ENCODE data around the gene DYNLT5. TPM values are rescaled to one million over a fixed set of nuclear protein-coding genes. Genes with fewer than 3 reads are reported as not detected.
A peak's percentile ranks its signal among the peaks of the same experiment; 100 is the strongest.
"Not testable (repeated sequence)": the region's sequence is repeated elsewhere in the genome, so short reads cannot be mapped to it uniquely, and the experiment has no call there.

The DYNLT5 gene
- total and polyA plus RNA-seq, 8 donors = 0.73 to 11.3 (median 5.3) TPM

- DNase-seq = no peak
Observed at GRCh38 chr1:66733348-66734017, 18.8 kb upstream of the DYNLT5 start.

GRCh38 chr1:66734531-66734930 is 17.7 kb upstream of the DYNLT5 start:
- intact Hi-C loops (cut with DNase I); H3K27ac ChIP-seq; H3K36me3 ChIP-seq; H3K4me3 ChIP-seq; DNase-seq; ATAC-seq; H3K9me3 ChIP-seq; H3K27me3 ChIP-seq: not testable (repeated sequence)
- H3K4me1 ChIP-seq = peaks cover 0 to 27% of the 10 kb centered on the region in 2 donors

More at GRCh38 chr1:66733348-66734017, 18.8 kb upstream of the DYNLT5 start:
- no peak overlapping the region for H3K4me3 ChIP-seq
- peak overlapping the region in 1 of 2 donors; percentile 75 for H3K27ac ChIP-seq
- H3K36me3 ChIP-seq = no peaks in the 10 kb centered on the region
- intact Hi-C loops (cut with DNase I) = no loop called here
- no peak for TF ChIP-seq CTCF (IDR thresholded peaks at IDR 0.05)
- H3K9me3 ChIP-seq = no peaks in the 10 kb centered on the region
- ATAC-seq = peak; percentile 24
- no peaks in the 10 kb centered on the region for H3K27me3 ChIP-seq
- H3K4me1 ChIP-seq = peaks cover 0 to 27% of the 10 kb centered on the region in 2 donors

- intact Hi-C loops (cut with DNase I) = no loop called here
- Histone ChIP-seq H3K4me1 (peaks cover 0 to 11% of the 10 kb centered on the region in 2 donors), H3K27me3 (no peaks in the 10 kb centered on the region), H3K36me3 (no peaks in the 10 kb centered on the region), H3K4me3 (no peak overlapping the region), H3K9me3 (no peaks in the 10 kb centered on the region), H3K27ac (no peak overlapping the region)
- TF ChIP-seq CTCF (IDR thresholded peaks at IDR 0.05) = no peak
- DNase-seq (no peak), ATAC-seq (no peak)
Observed at GRCh38 chr1:66737836-66738235, 14.4 kb upstream of the DYNLT5 start.

GRCh38 chr1:66739401-66740157 is 12.7 kb upstream of the DYNLT5 start:
- Histone ChIP-seq H3K4me1 (no peaks in the 10 kb centered on the region), H3K27ac (no peak overlapping the region), H3K4me3 (no peak overlapping the region), H3K9me3 (no peaks in the 10 kb centered on the region), H3K27me3 (no peaks in the 10 kb centered on the region), H3K36me3 (no peaks in the 10 kb centered on the region)
- ATAC-seq = peak; percentile 13
- intact Hi-C loops (cut with DNase I) = no loop called here
- DNase-seq = no peak
- TF ChIP-seq CTCF (IDR thresholded peaks at IDR 0.05) = no peak

- H3K4me3 ChIP-seq = no peak overlapping the region
Observed at GRCh38 chr1:66745451-66745850, 6.8 kb upstream of the DYNLT5 start.

More at GRCh38 chr1:66745451-66745850, 6.8 kb upstream of the DYNLT5 start:
- H3K4me1 ChIP-seq = no peaks in the 10 kb centered on the region
- no peak for TF ChIP-seq CTCF (IDR thresholded peaks at IDR 0.05)
- no peak for DNase-seq
- H3K27me3 ChIP-seq = no peaks in the 10 kb centered on the region
- H3K9me3 ChIP-seq = no peaks in the 10 kb centered on the region
- intact Hi-C loops (cut with DNase I) = no loop called here
- no peaks in the 10 kb centered on the region for H3K36me3 ChIP-seq
- no peak overlapping the region for H3K27ac ChIP-seq
- no peak for ATAC-seq
